AG09319 (cell line): ENCODE measurements around the gene GSK3B.

ENCODE experiments used
- DNase-seq: peaks from one replicate; pipeline ENCODE4 v3.0.0-alpha.2; 2010; ENCODE audit warnings: low read depth; ENCODE audit errors: extremely low read depth
- CTCF ChIP-seq: IDR thresholded peaks from 2 replicates; pipeline ENCODE4 v1.5.1; 2011; ENCODE audit warnings: low read depth, mild to moderate bottlenecking, inconsistent platforms, low read length, moderate library complexity

Gene GSK3B

DNA sequence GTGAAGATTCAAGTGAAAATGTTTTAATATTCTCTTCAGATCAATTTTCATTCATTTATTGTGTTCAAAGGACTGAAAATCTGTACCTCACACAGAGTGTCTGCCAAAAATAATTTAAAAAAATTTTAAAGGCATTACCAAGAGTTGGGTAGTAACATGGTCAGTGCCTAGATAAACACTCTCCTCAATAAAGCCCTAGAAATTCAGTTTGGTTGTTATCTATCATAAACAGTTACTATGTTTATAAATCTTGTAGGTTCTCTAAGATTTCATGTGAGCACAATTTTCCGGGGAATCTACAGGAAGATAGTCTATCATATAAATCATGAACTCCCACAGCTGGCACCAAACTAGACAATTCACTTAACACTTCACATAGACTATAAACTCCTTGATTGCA, 128.6 kb downstream of the GSK3B start:
- no peak for DNase-seq
- TF ChIP-seq CTCF, result no peak

DNA sequence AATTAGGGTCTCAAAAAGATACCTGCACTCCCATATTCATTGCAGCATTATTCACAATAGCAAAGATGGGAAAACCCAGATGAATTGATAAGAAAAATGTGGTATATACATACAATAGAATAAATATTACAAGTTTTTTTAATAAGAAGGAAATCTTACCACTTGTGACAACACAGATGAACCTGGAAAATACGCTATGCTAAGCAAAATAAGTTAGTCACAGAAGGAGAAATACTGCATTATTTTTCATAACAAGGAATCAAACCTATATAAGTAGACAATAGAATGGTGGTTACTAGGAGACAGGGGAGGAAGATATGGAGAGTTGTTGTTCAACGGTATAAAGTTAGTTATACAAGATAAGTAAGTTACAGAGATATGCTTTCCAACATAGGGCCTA, 130.0 kb downstream of the GSK3B start:
- no peak for DNase-seq
- no peak for TF ChIP-seq CTCF

DNA sequence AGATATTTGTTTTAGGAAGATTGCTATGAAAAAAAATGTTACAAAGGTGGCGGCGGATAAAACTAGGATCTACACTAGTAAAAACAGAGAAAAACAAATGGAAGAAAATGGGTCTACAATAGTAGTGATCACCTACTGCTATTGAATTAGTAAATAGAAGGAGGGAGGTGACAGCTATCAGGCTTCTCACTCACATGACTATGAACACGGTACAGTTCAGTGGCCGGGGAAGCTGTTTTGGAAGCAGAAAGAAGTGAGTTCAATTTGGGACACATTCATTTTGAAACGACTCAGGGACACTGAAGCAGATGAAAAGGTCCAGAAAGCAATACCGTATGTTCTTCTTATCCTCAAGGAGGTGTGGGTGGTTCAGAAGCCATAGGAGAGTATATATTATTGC, 138.3 kb downstream of the GSK3B start:
- DNase-seq, result no peak
- TF ChIP-seq CTCF, result no peak

- DNase-seq, result no peak
- no peak for TF ChIP-seq CTCF
Measured at GRCh38 chr3:119950666-119951325, 143.5 kb downstream of the GSK3B start.

DNA sequence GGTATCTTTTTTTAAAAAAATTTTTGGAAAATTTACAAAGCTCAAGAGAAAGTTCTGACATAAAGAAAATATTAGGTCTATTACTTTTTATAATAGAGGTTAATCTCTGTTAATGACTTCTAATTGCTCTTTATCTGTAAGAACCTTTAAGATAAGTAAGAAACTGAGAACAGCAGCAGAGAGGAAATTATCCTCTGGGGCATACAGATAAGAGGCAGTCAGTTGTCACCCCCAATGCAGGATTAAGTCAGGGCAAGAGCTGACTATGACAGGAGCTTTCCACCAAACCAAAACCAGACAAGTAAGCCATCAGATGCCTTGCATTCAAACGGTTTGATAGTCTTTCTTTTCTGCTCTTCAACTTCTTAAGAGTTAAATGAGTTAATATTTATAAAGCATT, 149.0 kb downstream of the GSK3B start:
- TF ChIP-seq CTCF, result no peak
- no peak for DNase-seq

- no peak for DNase-seq
- no peak for TF ChIP-seq CTCF
Measured at GRCh38 chr3:119944091-119944490, 150.2 kb downstream of the GSK3B start.

- no peak for DNase-seq
- no peak for TF ChIP-seq CTCF
Measured at GRCh38 chr3:119939077-119939476, 155.2 kb downstream of the GSK3B start.
